Pulmonary artery endothelial cell (primary cell): ENCODE data around the gene NRG2. TPM values are rescaled to one million over a fixed set of nuclear protein-coding genes. Genes with fewer than 3 reads are reported as not detected.
A peak's percentile ranks its signal among the peaks of the same experiment; 100 is the strongest.

Experiments used
- DNase-seq: peaks from one replicate; pipeline ENCODE4 v3.0.0-alpha.2; 2011; ENCODE audit warnings: low read depth, low spot score
- total RNA-seq: library from RNA; depleted of rRNA; stranded (reverse); fragments of >200 nt; gene quantifications from 2 replicates; pipeline ENCODE4 v1.2.3, GENCODE V29; 2014

Gene NRG2
- total RNA-seq, 1 donor from 2014 or later: 0.46 TPM

- DNase-seq: no peak
Measured at GRCh38 chr5:139861021-139861888, 181.8 kb downstream of the NRG2 start.

- no peak for DNase-seq
Measured at GRCh38 chr5:139859013-139859412, 184.1 kb downstream of the NRG2 start.

- no peak for DNase-seq
Measured at GRCh38 chr5:139856714-139857113, 186.4 kb downstream of the NRG2 start.

DNA sequence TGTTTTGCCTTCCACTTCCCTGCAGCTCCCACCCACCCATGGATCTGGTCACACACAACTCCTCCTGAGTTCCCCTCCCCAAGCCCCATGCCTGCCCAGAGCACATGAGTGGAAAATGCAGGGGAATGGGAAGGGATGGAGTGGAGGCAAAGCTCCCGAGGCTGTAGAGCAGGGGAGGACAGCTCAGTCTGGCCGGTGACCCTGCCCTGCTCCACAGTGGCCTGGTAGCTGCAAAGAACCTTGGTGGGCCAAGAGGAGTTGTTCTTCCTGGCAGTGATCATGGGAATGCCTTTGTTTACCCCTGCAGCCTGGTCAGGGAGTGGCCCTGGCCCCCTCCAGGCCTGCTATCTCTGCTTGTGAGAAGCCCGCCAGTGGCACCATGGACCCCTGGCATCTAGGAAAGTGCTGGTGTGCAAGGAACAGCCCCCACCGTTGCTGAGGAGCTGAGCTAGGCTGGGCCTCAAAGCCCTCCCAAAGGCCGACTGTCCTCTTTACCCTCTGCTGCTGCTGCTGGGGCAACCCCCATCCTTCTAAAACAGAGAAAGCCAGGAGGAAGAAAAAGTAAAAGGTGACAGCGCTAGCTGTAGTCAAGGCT lies 187.1 kb downstream of the NRG2 start:
- no peak for DNase-seq

DNA sequence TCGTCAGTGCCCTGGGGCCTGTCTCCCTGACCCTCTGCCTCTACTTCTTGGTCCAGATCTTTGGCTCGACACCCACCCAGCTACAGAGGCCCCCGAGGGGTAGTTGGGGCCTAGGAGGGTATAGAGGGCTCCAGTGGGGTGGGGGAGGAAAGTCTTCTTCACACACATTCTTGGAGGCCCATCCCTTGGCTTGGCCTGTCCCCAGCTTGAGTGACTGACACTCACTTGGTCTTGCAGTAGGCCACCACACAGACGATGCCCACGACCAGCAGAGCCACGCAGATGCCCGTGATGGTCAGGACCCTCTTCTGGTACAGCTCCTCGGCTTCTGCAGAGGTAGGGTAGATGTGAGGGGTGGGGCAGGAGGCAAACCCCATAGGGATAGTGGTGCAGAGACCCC lies 187.6 kb downstream of the NRG2 start:
- DNase-seq: no peak

GRCh38 chr5:139854953-139855352 lies 188.1 kb downstream of the NRG2 start:
- no peak for DNase-seq

DNA sequence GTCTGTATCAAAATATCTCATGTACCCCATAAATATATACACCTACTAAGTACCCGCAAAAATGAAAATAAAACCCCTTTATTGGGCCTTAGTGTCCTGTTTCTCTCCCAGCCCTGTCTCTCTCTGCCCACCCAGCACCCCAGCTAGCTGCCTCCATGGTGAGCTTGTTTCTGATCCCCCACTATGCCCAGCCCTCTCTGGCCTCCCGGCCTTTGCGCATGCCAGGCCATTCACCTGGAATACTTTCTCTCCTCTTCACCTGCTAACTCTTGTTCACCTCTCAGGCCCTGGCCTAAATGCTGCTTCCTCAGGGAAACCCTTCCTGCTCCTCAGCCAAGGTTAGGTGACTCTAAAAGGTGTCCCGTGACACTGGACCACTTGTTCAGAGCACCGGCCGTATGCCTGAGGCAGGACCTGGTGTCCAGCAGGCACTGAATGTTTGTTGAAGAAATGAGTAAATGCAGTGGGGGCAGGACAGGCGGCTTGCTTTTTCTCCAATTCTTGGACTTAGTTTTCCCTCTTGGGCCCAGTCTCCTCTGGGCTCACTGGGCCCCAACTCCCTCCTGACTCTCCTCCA lies 189.0 kb downstream of the NRG2 start:
- no peak for DNase-seq

GRCh38 chr5:139852696-139853095 lies 190.4 kb downstream of the NRG2 start:
- no peak for DNase-seq

GRCh38 chr5:139851558-139851957 lies 191.5 kb downstream of the NRG2 start:
- no peak for DNase-seq

- DNase-seq: no peak
Measured at GRCh38 chr5:139850423-139851016, 192.6 kb downstream of the NRG2 start.

- DNase-seq: no peak
Measured at GRCh38 chr5:139849942-139850341, 193.2 kb downstream of the NRG2 start.

- no peak for DNase-seq
Measured at GRCh38 chr5:139849501-139849900, 193.6 kb downstream of the NRG2 start.

- DNase-seq: no peak
Measured at GRCh38 chr5:139848508-139849100, 194.5 kb downstream of the NRG2 start.

DNA sequence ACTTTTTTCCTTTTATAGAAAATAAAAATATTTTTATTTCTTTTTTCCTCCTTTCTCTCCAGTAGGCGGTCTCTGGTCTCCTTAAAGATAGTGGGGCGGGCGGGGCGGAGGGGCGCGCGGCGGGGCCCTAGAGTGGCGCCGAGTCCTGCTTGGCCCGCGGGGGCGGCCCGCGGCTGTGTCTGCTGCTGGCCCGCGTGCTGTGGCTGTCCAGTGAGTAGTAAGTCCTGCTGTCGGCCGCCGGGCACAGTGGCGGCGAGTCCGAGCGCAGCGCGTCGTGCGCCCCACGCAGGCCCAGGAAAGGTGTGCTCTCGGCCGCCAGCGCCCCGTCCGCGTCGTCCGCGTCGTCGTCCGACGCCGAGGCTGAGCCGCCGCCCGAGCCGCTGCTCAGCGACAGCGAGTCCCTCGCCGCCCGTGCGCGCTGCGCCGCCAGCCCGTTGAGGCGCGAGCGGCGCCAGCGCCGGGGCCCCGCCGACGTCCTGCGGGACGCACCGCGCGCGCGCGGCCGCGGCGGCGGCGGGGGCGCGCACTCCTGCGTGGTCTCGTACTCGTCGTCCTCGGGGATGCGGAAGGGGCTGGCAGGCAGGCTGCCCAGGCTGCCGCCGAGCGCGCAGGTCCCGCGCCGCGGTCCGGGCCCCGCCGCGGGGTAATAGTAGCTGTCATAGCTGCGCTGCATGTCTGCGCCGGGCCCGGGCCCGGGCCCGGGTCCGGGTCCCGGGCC lies 195.2 kb downstream of the NRG2 start:
- no peak for DNase-seq

GRCh38 chr5:139847091-139847490 lies 196.0 kb downstream of the NRG2 start:
- DNase-seq: no peak

GRCh38 chr5:139845846-139846681 lies 197.0 kb downstream of the NRG2 start:
- no peak for DNase-seq

- peak; percentile 39 for DNase-seq
Measured at GRCh38 chr5:139844472-139845145, 198.5 kb downstream of the NRG2 start.

- DNase-seq: no peak
Measured at GRCh38 chr5:139843991-139844390, 199.1 kb downstream of the NRG2 start.

GRCh38 chr5:139842321-139842720 lies 200.8 kb downstream of the NRG2 start:
- DNase-seq: no peak

GRCh38 chr5:139841549-139841948 lies 201.6 kb downstream of the NRG2 start:
- DNase-seq: no peak
